Stimulated activated CD4-positive, alpha-beta T cell treated with anti-CD3 and anti-CD28 coated beads, TNF-alpha, amount 100 ng/mL, for 48 hours (primary cell): ENCODE results near the gene SLC7A9.
A peak's percentile ranks its signal among the peaks of the same experiment; 100 is the strongest.
"Not testable (repeated sequence)": the region's sequence is repeated elsewhere in the genome, so short reads cannot be mapped to it uniquely, and the experiment has no call there.

Source experiments
- DNase-seq, 3 donors: peaks; one replicate each; pipeline ENCODE4 v3.0.0-alpha.2; 2020; ENCODE audit warnings: low read depth in 3 of 3

SLC7A9 gene

DNA sequence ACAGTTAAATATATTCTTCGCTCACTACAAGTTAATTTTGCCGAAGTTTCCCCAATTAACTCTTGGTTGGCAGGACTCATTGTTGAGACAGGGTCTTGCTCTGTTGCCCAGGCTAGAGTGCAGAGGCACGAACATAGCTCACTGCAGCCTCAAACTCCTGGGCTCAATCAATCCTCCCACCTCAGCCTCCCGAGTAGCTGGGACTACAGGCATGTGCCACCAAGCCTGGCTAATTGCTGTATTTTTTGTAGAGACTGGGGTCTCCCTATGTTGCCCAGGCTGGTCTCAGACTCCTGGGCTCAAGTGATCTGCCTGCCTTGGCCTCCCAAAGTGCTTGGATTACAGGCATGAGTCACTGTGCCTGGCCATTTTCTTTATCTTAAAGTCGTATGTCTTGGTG lies 15.7 kb upstream of the SLC7A9 start:
- DNase-seq: not testable (repeated sequence)

DNA sequence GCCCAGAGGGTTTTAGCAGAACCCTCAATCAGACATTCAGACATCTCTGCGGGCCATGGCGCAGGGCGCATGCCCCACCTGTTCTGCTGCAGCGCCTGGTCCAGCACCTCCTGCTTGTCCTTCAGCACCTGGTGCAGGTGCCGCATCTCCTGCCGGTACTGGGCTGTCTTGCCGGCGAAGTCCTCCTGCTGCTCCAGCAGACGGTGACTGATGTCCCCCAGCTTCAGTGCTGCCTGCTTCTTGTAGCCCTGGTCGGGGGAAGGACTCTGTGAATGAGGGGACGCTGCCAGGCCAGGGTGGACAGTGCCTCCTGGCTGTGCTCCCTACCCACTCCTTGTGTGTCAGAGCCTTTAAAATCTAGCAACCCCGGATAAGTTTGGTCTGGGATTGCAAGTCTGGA lies 12.2 kb upstream of the SLC7A9 start:
- DNase-seq: no peak

DNA sequence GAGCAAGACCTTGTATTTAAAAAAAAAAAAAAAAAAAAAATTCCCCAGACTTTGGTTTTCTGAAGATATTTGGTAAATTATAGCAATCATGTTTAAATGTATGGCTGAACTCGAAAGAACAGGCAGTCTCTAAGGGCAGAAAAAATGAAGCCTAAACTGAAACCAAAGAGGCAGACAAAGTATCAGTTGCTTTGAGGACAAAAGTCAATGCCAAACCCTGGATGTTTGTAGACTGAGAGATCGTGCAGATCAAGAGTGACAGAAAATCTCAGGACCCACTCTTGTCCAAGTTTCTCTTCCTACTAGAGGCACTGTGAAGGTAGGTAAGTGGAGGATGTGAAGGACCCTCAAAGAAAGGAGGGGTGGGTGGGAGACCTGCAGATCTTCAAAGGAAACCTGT lies 11.1 kb upstream of the SLC7A9 start:
- no peak for DNase-seq

DNA sequence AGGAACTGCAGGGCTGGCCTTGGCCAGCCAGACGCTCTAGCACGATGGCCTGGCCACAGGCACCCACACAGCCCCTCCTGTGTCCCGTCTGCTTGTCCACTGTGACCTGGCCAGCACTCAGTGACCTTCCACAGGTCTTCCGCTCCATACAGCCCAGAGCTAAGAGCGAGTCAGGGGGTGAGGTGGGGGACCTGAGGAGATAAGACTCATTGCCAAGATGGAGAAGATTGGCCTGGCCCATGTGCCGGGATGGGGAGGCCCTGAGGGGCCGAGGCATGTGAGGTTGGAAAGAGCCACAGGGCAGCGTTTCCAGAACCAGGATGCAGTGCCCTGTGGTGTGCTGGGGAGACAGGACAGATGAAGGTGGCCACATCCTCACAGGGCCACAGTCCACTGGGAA lies 10.2 kb upstream of the SLC7A9 start:
- no peak for DNase-seq

DNA sequence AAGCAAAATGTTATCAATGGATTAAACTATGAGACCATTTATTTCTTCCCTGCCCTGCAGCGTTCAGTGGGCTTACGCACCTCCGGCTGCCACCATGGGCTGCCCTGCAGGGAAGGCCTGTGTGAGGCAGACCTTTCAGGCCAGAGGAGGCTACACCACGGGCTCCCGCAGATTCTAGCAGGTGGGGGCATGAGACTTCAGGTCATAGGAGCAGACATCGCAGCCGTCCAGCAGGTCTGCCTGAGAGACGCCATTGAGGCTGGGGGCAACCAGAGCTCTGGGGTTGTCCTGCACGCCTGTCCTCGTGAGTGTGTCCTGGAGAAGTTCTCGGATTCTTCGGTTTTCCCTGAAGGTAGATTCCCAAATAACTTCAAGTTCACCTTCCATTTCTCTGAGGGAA lies 9.4 kb upstream of the SLC7A9 start:
- DNase-seq: no peak

DNA sequence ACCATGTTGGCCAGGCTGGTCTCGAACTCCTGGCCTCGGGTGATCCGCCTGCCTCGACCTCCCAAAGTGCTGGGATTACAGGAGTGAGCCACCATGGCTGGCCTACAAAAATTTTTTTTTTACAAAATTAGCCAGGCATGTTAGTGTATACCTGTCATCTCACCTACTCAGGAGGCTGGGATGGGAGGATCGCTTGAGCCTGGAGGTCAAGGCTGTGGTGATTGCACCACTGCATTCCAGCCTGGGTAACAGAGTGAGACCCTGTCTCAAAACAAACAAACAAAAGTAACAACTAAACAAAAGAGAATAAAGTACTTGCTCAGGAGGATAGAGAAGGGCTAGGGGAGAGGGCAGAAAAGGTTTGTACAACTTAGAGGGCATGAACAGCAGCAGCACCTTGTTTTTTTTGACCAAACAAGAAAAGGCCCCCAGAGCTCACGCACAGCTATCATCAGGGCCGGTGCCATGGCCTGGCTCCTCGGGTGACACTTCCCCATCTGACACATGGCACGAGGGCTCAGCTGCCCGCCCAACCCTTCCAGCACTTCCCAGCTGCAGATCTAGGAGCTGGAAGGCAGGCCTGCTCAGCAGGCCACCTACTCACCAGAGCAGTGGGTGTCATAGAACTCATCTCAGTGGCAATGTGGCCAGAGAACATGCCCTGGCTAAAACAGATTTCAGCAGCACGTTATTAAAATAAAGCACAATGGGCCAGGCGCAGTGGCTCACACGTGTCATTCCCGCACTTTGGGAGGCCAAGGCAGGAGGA lies 8.6 kb upstream of the SLC7A9 start:
- no peak for DNase-seq

DNA sequence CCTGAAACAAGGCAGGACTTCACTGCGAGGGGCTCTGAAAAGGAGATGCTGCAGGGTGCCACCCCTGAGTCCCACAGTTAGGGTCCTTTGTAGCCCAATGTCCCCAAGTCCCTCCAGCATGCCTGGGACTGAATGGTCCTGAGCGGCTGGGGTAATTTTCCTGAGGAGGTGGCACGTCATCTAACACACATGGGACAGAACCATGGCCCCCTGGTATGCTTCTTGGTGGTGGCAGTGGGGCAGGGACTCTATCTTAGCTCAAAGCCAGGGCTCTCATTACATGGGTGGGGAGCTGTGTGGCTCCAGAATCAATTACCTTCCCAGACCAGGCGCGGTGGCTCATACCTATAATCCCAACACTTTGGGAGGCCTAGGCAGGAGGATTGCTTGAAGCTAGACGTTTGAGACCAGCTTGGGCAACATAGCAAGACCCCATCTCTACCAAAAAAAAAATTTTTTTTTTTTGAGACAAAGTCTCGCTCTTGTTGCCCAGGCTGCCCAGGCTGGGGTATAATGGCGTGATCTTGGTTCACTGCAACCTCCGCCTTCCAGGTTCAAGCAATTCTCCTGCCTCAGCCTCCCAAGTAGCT lies 7.9 kb upstream of the SLC7A9 start:
- DNase-seq: no peak

DNA sequence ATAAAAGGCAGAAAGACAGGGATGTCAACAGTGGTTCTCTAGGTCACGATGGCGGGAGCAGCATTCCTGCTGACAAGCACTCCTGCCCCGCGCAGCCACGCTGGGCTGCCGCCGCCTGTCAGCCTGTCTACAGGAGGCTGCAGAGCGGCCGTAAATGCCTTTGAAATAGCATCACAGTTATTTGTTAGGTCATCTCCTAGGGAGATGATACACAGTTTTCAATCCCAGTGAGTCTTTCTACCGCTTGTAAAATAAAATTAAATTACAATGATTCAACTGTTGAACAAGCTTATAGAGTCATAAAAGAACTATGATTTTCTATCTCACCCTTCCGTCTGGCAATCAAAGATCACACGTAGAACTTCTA lies 7.3 kb upstream of the SLC7A9 start:
- no peak for DNase-seq

DNA sequence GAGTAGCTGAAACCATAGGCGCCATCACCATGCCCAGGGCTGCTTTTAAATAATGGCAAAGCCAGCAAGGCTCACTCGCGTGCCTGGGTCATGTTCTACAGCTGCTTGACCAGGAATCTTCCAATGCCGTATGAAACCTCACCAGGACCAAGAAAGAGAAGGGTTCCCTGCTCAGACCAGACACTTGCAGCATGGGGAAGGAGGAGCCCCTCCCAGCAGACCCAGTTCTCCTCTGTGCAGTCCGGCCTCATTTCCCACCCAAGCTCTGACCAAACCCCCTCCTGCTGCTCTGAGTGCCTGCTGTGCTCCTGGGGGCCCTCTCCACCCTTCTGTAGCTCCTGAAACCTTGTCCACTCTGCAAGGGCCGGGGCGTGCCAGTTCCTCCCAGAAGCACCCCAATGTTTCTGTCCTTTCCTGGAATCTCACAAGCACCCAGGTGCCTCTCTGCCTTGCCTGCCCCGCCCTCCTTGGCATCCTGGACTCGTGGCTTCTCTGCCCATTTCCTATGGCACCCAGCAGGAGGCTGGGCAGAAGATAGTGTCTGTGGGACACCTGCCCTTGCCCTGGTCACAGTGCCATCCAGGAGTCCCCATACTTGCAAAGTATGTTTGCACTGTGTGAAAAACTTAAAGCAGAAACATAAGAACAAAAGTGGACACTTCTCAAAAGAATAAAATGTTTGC lies 6.8 kb upstream of the SLC7A9 start:
- DNase-seq: no peak

DNA sequence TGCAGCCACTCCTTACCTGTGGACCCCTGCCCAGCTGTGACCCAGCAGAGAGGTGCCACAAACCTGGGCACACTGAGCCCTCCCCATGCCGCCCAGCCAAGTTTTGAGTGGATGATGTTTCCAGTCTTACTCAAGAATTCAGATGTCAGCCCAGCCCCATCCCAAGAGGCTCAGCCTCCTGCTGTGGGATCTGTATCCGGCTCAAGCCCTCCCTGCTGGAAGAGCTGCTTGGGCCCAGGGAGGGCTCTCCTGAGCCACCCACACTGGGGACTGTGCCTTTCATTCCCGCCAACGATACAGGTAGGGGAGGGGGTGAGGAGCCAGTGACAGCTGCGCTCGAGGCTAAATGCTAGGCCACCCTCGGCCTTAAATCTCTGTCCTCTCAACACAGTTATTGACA lies 5.9 kb upstream of the SLC7A9 start:
- no peak for DNase-seq

DNA sequence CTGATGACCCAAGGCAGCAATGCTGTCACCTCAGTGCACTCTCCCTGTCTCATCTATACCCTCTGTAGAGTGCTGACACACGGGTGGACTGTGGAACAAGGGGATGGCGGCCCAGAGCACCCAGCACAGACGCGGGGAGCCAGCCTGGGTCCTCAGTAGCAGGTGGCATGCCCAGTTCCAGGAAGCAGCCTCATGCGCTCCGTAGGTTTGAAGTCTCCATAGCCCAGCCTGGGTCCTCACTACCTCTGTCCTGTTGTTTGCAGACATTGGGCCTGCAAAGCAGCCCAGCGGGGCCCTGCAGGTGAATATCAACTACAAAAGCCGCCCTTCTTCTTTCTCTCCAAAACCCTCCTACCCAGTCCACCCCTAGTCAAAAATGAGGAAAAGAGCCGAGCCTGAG lies 5.0 kb upstream of the SLC7A9 start:
- DNase-seq: no peak

DNA sequence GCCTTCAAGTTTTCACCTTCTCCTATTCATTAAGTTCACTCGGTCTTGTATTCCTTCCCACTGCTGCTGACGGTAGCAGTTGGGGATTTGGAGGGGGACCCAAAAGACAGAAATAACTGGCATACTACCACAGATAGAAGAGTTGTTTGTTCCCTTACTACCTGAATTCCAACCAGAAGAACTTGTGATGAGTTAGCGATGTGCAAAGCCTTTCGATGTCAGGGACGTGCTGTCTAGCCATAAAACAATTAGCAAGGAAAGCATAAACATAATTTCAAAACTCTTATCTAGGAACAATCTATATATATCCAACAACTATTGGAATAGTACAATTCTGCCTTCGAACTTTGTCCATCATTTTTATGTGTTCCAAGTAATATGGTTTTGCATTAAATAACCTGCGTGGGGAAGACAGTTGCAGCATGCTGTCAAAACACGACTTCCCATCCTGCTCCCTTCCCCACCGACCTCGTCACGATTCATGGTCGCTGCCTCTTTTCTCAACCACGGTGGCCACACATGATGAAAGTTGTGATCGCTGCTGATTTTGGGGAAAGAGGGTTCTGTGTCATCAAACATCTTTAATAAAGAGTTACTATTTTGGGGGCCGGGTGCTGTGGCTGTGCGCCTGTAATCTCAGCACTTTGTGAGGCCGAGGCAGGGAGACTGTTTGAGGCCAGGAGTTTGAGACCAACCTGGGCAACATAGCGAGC lies 3.8 kb upstream of the SLC7A9 start:
- peak in 2 of 3 donors; percentile 2 to 16 for DNase-seq

DNA sequence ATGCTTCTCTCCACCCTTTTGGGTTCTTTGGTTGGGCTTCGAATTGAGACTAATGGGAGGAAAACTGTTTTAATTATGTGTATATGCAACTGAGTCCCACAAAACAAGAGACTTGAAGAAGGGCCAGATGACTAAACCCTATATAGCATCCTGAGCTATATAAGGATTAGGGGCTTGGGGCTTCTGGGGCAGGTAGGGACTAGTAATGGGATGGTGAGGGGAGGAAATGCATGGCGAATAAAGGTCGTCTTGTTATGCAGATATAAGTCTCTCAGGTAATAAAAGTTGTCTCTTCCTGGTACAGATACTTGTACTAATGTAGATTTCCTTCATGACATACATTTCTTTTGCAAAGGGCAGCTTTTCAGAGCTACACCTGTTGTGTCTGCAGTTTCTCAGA lies 2.8 kb upstream of the SLC7A9 start:
- no peak for DNase-seq

DNA sequence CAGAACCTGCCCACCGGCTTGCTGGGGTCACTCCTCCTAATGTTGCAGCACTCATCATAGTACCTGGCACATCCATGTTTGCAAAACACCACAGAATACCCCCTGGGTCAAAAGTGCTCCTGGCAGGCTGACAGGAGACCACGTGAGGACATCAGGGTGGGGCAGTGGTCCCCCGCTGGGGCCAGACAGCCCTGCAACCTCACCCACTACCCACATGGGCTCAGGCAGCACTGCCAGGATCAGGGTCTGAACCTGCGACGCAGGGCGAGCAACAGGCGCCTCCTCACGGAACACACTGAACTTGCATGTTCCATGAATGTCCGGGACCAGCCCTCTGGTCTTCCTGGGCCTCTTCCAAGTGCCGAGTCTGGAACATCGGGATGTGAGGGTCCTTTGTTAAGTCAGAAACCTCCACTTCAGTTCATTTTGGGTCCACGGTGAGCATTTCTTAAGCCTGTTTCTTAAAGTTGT lies 1.4 kb upstream of the SLC7A9 start:
- no peak for DNase-seq

DNA sequence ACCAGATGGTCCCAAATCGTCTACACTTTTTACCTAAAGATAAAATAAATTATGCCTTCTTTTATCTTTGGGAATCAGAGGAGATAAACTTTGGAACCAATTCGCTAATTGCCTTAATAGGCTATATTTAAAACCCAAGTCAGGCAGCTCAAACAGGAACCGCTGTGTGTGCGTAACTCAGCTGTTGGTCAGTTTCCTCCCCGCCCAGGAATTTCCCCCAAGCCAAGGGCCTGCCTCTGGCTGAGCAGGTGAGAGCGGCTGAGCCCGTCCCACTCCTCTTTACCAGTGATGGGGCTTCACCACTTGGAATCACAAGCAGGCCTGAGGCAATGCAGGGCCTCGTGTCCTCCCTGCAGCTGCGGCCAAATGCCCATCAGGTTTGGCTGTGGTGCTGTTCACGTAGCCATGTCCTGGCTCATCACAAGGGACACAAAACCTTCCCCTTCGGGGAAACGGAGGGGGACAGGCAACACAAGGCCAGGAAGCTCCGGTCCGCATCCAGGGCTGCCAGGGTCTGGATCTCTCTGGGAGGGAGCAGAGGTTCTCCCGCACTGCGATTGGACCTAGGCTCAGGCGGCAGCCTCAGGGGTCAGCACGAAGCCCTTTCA lies 503 bp upstream of the SLC7A9 start:
- DNase-seq: no peak

DNA sequence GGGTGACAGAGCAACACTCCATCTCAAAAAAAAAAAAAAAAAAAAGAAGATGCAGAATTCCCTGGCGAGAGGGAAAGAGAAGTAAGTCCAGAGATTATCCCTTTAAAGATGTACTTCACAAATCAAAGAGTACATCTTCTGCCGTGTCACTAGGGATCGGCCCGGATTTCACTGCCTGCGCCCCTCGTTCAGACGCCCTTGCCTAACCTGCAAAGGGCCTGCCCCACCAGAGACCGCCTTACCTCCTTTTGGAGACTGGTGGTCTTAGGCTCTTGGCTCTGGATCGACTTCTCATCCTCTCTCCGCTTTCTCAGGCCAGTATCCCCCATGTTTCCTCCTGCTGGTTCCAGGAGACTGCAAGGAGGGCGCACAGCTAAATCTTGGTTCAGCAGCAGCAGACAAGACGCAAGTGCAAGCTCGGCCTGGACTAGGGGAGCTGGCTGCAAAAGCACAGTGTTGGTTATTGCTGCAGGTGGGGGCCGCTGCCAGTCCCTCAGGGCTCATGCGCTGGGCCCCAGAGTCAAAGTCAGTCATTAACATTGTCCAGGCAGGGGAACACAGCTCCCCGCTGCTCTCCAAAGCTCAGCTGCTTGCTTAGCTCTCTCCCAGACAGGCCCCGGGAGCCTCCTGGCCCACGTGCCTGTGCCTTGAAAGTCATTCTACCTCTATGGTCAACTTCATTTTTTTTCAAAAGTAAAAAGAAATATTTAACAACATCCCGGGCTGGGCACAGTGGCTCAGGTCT lies 1.2 kb downstream of the SLC7A9 start:
- DNase-seq: no peak

DNA sequence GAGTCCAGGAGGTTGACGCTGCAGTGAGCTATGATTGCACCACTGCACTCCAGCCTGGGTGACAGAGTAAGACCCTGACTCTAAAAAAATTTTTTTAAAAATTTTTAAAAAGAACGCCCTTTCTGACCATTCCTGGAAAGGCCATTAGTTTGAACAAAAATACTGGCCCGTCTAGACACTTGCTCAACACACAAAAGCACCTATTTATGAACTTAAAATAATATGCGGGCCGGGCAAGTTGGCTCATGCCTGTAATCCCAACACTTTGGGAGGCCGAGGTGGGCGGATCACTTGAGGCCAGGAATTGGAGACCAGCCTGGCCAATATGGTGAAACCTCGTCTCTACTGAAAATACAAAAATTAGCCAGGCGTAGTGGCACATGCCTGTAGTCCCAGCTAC lies 2.1 kb downstream of the SLC7A9 start:
- not testable (repeated sequence) for DNase-seq

DNA sequence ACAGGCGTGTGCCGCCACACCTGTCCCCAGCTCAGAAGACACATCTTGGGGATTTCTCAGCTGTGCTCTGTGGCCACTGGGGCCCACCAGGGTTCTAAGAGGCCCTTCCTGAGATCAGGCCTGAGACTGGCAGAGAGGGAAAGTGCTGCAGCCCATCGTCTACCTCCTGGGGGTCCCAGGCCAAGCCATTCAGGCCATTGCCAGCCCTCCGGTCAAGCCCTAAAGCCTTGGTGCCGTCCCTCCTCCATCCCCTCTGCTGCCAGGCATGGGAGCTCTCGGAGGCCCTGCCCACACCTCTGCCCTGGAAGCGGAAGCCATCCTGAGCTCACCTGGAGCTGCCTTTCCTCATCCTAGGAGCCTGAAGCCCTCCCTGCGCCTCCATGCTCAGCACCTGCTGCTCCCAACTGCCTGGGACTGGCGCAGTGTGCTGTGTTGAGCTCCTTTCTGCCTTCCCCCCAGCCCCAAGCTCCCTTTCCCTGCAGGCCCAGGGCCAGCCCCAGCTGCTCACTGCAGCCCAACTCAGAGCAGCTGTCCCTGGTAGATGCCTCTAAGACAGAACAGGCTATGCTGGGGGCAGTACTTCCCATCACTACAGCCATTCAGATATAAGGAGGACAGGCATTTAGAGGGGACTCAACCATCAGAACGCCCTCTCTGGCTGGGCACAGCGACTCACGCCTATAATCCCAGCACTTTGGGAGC lies 2.9 kb downstream of the SLC7A9 start:
- DNase-seq: no peak

DNA sequence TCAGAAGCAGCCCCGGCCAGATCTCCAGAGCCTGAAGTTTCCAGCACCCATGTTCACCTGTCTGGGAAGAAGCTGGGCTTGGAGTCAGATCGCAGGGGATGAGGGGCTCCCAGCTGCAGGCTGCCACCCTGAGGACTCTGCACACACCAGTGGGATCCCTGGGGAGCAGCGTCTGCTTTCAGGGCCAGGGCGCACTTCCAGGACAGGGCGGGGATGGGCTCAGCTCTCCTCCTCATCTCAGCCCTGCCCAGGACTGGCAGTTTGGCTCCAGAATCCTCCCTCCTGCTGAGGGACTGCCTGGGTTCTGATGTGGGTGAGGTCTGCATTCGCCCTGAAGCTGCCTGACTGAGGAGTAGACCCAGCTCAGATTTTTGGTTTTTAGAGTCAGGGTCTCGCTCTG lies 3.5 kb downstream of the SLC7A9 start:
- DNase-seq: no peak

DNA sequence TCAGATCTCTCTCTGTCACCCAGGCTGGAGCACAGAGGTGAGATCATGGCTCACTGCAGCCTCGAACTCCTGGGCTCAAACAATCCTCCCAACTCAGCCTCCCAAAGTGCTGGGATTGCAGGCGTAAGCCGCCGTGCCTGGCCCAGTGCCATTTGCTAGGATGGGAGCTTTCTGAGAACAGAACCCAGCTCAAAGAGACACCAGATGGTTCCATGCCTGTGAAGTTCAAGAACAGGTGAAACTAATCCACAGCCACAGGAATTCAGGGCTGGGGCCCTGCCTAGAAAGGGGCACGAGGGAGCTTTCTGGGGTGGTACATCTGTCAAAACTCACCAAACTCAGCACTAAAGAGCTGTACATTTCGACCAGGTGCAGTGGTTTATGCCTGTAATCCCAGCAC lies 4.2 kb downstream of the SLC7A9 start:
- no peak for DNase-seq
